NOMO-1 treated with DMSO at 0.1 percent for 48 hours (cell line): ENCODE measurements around the gene NNMT.

Experiments
- DNase-seq: peaks from one replicate; lab custom pipeline; 2025; ENCODE audit not compliant: unreplicated experiment; lab: John Stamatoyannopoulos, UW

The NNMT gene

DNA sequence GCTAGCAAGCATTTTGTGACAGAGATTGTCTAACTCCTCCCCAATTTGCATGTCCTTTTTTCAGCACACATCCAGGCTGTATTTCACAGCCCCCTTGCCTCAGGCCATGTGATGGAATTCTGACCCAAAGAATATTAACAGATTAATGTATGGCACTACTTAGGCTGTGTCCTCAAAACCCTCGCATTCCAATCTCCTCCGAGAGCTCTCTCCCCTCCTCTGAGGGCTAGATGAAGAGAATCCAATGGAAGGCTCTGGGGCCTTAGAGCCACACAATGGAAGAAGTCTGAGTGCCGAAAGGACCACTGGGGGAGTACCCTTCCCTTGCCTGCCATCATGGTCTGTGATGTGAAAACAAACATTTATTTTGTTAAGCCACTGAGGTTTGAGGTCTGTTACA, 13.7 kb upstream of the NNMT start:
- DNase-seq = no peak

DNA sequence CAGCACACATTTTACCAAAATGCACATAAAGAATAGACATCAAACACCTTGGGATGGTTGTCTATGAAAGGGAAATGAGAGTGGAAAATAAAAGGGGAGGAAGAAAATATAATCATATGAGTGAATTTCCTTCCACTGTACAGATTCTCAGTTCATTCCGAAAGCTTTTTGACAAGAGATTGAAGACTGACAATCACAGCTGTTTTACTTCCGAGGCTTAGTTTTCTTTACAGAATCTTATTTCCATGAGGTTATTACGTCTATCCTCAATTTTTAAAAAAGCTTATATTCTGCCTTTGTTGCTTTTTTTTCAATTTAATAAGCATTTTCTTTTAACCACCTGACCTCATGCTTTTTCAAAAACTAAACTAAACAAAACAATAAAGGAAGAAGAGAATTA, 12.8 kb upstream of the NNMT start:
- DNase-seq = no peak

DNA sequence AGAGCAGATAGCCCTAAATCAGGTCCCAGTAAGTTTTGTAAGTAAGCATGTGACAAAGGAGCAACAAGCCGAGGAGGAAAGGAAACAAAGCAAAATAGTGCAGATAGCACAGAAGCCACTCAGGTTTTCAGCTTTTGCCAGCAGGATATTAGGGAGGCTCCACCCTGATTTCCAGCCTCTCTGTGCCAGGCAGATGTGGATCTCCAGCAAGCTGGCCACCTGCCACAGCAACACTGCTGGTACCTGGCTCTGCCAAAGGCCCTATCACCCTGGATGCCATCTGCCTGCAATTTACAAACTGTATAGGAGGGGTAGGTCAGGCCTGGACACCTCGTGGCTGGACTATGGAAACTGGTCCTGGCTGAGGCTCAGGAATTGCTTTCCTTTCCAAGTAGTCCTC, 12.2 kb upstream of the NNMT start:
- no peak for DNase-seq

DNA sequence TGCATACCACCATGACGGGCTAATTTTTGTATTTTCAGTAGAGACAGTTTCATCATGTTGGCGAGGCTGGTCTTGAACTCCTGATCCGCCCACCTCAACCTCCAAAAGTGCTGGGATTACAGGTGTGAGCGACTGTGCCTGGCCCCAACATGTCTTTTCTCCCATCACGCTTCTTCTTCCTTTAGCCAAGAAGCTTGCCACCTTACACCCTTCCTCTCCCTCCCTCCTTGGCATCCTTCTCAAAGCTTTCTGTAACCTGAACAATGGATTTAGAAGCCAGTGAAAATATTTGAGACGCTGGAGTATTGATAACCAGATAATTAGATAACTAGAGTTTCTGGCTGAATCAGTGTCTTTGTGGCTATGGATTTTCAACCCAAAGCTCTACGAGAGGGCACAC, 11.3 kb upstream of the NNMT start:
- no peak for DNase-seq

DNA sequence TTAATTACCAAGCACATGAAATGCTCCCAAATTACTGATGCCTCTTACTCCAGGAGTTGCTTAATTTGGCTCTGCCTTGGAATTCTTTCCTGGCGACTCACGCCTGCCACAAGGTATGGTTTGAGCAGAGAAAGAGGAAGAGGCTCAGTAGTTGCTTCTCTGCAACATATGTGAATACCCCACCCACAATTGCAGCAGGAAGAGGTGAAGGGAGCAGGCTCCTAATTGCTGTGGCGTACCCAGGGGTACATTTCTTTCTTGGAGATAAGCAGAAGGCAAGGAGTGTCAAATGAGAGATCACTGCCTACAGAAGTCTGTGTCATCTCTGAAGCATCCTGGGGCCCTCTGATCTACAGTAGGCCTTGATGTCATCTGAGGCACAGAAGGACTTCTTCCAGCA, 10.6 kb upstream of the NNMT start:
- no peak for DNase-seq

DNA sequence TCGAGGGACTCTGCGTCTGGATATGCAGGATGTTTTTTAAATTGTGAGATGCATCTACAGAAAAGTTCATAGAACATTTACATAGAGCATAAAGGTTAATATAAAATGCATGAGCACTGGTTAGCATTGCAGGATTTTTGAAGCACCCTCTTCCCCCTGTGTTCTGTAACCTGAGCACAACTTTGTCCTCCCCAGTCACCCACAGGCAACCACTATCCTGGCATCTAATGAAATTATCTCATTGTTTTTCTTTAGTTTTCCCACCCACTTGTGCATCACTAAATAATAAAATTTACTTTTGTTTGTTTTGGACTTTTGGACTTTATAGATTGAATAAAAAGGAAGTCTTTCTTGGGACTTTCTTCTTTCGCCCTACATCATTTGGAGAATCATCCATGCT, 10.0 kb upstream of the NNMT start:
- DNase-seq = no peak

DNA sequence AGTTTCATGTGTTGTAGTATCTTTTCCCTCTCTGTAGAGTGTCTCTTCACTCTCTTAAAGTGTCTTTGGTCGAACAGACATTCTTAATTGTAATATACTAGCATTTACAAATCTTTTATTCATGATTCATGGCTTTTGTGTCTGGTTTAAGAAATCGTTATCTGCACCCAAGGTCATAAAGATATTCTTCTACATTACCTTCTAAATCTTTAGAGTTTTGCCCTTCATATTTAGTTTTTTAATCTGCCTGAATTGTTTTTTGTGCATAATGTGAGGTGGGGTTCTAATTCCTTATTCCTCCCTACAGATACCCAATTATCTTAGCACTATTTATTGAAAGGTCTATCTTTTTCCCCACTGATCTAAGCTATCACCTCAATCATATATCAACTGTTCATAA, 9.0 kb upstream of the NNMT start:
- no peak for DNase-seq

DNA sequence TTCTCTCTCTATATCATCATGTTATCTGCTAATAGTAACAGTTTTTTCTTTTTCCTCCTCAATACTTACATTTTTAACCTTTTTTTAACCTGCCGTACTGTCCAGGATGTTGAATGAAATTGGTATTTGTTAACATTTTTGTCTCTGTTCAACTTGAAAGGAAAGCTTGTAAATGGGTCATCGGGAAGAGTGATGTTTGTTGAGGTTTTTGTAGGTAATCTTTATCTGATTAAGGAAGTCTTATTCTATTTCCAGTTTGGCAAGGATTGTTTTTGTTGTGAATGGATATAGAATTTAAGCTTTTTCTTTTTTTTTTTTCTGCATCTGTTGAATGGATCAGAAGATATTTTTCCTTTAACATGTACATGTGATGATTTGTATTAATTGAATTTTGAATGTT, 8.1 kb upstream of the NNMT start:
- DNase-seq = no peak

DNA sequence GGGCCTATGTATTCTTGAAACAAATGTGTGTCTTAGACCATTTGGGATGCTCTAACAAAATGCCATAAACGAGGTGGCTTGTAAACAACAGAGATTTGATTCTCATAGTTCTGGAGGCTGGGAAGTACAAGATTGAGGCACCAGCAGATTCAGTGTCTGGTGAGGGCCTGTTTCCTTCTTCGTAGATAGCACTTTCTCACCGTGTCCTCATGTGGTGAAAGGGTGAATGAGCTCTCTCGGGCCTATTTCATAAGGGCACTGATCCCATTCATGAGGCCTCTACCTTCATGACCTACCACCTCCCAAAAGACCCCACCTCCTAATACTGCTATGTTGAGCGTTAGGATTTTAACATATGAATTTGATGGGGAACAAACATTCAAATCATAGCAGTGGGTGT, 6.4 kb upstream of the NNMT start:
- no peak for DNase-seq

DNA sequence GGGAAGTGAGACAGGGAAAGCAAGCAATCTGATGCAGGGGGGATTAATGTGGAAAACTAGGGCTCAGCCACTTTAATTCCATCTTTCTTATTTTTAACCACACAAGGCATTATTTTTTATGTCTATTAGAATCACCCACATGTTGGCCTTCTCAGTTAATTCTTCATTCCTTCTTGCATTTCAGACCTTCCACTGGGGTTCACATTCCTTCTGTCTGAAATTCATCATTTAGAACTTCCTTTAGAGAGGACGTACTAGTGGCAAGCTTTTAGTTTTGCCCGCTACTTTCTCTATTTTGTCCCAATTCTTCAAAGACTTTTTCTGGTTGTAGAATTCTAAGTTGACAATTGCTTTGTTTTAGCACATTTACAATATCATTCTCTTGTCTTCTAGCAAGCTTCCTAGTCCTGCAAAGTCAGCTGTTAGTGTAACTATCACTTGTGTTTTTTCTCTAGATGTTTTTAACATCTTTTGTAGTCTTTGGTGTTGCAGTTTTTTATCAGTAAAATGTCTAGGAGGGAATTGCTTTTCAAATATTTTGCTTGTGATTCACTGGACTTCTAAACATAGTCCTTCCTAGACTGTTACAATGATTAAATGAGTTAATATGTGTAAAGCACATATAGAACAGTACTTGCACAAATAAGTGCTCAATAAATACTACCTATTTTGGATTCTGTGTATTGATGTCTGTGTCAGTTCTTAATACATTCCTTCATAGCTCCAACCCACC, 5.5 kb upstream of the NNMT start:
- DNase-seq = no peak

DNA sequence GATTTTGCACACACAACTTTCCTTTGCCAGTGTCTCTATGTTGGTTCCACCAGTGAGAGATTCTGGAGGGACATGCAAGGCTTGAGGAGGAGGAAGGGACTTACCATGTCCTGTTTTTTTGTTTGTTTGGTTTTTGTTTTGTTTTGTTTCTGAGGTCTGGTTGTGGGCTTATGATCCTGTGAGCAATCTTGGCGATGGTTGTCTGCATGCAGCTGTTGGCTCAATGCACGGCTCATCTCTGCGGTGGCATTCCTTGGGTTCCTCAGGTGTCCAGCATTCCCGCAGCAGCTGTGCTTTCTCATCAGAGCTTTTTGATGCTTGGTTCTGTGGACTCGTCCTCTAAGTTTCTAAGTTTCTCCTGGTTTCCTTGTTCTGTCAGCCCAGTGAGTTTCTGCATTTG, 4.8 kb upstream of the NNMT start:
- DNase-seq = no peak

DNA sequence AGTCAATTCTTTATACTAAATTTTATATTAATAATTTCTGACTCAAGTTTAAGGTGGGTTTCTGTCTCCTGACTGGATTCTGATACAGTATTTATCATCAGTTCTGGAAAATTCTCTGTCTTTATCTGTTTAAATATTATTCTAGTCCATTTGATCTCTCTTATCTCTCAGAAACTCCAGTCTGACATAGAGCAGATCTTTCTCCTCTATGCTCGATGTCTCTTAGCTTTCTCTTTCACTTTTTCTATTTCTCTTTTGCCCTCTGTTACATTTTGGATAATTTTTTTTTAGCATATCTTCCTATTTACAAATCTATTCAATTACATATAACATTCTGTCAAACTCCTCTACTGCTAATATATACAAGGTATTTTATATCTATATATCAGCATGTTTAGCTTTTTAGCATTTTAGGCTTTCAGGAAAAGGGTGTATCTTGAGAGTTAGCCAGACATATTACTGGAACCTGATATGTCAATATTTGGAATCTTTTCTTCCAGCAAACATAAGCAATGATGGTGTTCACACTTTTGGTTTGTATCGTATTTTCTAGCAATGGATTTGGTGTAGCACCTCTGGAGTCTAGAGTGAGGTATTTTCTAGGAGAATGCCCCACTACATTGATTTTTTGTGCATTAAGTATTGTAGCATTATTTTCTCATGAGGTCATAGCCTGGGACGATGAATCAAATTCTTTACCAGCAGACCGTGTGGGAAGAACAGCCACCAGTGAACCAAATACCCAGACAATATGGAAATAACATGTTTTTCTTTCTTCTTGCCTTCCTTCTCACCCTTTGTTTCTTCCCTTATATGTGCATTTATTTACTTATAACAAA, 4.1 kb upstream of the NNMT start:
- no peak for DNase-seq

DNA sequence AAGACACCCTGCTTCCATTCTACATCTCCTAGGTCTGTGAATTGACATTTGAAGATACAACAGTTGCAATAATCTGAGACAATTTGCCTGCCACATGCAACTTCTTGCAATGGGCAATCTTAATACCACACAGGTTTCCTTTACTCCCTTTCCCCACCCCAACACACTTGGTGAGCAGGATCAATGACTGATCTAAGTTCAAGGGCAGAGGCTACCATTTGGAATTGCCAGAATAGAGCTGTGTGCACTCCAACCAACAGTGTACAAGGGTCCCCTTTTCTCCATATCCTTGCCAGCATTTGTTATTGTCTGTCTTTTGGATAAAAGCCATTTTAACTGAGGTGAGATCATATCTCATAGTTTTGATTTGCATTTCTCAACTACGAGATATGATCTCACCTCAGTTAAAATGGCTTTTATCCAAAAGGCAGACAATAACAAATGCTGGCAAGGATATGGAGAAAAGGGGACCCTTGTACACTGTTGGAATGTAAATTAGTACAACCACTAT, 2.9 kb upstream of the NNMT start:
- DNase-seq = no peak

DNA sequence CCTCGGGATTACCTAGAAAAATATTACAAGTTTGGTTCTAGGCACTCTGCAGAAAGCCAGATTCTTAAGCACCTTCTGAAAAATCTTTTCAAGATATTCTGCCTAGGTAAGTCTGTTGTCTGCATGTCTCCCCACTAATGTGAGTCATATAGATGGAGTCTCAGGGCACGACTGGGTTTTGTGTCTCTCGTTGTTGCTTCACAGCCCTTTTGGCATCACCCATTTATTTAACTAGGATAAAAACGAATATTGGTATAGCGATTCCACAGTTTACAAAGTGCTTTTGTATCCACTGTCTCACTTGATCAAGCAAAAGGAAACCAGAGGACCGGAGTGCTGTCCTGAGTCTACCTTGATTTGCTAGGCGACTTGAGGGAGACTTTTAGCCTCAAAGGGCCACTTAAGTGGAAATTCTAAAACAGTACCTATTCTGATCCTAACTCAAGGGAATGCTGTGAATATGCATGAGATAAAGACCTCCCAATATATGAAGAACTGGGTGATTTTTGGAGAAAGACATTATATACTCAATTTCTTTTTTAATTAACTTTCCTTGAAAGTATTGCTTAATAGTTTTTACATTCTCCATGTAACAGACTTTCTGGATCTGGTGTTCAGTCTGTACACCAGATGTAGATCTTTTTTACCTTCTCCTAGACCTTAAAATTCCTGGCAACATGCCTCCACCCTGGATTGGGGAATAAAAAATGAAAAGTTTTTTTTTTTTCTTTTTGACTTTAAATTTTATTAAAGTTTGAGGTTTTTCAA, 590 bp downstream of the NNMT start:
- DNase-seq = no peak

DNA sequence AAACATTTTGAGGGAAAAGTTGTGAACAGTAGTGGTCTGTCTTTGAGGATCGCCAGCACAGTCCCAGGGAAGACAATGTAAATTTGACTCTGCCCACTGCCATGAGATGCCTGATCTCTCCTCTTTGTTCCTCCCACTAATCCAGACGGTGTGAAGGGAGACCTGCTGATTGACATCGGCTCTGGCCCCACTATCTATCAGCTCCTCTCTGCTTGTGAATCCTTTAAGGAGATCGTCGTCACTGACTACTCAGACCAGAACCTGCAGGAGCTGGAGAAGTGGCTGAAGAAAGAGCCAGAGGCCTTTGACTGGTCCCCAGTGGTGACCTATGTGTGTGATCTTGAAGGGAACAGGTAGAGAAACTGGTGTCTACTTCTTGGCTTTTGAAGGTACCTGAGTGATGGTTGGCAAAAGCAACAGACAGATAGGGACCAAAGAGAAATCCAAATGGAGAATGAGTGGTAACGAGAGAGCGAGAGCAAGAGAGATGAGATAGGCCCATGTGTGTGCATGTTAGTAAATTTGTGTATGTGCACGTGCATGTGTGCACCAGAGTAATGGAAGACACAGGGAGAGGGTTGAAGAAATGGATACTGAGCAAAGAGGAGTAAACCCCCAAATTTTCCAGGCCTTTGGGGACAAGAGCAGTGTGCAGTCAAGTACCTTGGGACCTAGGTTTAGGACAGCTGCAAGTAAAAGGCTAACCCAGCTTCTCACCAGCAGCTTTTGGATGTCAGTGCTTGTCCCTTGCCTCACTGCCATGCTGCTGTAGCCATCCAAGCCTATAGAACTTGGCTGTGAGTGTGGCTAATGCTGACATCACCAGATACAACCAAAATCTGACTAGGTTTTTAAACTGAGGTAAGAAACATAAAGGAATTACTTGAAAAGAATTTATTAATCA, 1.9 kb downstream of the NNMT start:
- DNase-seq = no peak

DNA sequence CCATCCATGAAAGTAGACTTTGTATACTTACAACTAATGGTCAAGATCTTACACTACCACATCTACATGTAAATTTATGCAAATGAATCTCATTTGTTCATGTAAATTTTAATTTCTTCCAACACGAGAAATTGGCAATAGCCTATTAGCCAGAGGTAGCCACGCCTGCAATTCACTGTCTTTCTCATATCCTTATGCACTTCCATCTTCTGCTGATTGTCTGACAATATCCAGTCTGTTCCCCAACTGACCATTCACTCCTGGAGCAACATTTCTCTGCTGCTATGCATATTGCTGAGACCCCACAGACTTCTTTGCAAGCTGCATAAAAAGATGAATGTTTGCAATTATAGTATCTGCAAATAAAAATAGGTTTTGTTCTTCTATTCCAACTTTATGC, 2.5 kb downstream of the NNMT start:
- no peak for DNase-seq

DNA sequence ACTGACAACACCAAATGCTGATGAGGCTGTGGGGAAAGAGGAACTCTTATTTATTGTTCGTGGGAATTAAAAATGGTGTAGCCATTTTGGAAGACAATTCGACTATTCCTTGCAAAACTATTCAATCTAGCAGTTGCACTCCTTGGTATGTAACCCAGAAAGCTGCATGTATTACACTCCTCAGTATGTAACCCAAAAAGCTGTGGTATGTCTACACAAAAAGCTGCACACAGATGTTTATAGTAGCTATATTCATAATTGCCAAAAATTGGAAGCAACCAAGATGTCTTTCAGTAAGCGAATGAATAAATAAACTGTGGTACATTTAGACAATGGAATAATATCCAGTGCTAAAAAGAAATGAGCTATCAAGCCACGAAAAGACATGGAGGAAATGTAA, 4.9 kb downstream of the NNMT start:
- DNase-seq = no peak

DNA sequence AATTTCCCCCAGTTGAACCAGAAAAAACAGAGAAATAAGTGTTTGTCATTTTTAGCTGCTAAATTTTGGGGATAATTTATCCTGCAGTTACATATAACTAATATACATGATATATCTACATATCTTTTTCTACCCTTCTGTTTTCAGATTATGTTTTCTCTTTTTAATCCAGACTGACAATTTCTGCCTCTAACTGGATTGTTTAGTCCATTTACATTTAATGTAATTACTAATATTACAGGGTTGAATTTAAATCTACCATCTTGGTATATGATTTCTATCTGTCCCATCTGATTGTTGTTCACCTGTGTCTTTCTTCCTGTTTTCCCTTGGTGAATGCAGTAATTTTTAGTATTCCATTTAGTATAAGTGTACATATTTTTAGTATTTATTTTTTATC, 5.7 kb downstream of the NNMT start:
- no peak for DNase-seq

DNA sequence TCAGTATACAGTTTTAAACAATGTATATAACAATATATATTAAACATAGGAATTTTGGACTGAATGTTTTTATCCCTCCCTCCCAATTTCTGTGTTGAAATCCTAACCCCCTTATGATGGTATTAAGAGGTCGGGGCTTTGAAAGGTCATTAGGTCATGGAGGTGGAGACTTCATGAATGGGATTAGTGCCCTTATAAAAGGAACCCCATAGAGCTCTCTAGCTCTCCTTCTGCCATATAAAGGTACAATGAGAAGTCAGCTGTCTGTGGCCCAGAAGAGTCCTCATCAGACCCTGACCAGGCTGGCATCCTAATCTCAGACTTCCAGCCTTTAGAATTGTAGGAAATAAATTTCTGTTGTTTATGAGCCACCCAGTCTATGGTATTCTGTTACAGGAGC, 6.5 kb downstream of the NNMT start:
- no peak for DNase-seq

DNA sequence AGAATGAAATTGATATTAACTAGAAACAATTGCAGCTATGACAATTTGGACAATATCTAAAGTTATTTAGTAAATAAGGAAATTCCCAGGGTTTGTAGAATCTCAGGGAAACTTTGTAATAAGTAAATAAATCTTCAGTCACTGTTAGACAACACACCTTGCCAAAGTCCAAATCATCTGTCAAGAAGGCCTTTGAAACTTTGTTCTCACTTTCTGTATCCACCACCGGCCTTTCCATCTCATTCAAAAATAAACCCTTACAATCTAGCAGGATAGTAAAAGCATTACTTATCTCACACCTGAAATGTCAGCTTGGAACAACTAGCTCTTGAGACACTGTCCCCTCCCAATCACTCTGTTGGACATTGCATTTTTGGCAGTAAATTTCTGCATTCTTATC, 7.9 kb downstream of the NNMT start:
- DNase-seq = no peak

DNA sequence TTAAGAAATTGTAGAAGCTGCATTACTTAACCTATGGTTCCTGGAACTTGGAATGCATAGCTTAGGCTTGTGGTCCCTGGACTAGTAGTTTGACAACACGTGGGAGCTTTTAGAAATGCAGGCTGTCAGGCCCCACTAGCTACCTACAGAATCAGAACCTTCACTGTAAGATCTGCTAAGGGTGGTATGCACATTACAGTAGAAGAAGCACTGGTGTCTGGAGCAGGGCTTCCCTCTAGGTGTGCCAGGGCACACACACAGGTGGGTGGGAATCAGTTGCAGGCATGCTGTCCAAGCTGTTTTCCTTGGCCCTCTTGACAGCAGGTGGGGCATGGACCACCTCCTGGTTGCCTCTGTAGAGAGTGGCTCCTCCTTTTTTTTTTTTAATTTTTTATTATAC, 8.8 kb downstream of the NNMT start:
- DNase-seq = no peak
